Measurements from ENCODE around the gene GCNA.
"Not testable (repeated sequence)": the region's sequence is repeated elsewhere in the genome, so short reads cannot be mapped to it uniquely, and the experiment has no call there.

Gene GCNA

GRCh38 chrX:71559773-71560172 lies 18.5 kb upstream of the GCNA start:
- DNase-seq: not testable (repeated sequence)

GRCh38 chrX:71563921-71564320 lies 14.3 kb upstream of the GCNA start:
- DNase-seq: no peak

- DNase-seq: no peak
Observed at GRCh38 chrX:71565474-71566041, 12.7 kb upstream of the GCNA start.

- DNase-seq: peak in 2 of 3 experiments; percentile 0 to 8
Observed at GRCh38 chrX:71571390-71571789, 6.8 kb upstream of the GCNA start.

- no peak for DNase-seq
Observed at GRCh38 chrX:71573590-71573989, 4.6 kb upstream of the GCNA start.

GRCh38 chrX:71577682-71578081 lies 555 bp upstream of the GCNA start:
- no peak for DNase-seq

GRCh38 chrX:71579136-71579989 lies 1.1 kb downstream of the GCNA start:
- DNase-seq: no peak

GRCh38 chrX:71579990-71580380 lies 1.7 kb downstream of the GCNA start:
- DNase-seq: no peak

GRCh38 chrX:71581210-71581609 lies 3.0 kb downstream of the GCNA start:
- DNase-seq: no peak

GRCh38 chrX:71586929-71587328 lies 8.7 kb downstream of the GCNA start:
- no peak for DNase-seq

- not testable (repeated sequence) for DNase-seq
Observed at GRCh38 chrX:71593210-71593609, 15.0 kb downstream of the GCNA start.

- DNase-seq: no peak
Observed at GRCh38 chrX:71599965-71600364, 21.7 kb downstream of the GCNA start.

- no peak for DNase-seq
Observed at GRCh38 chrX:71603618-71604017, 25.4 kb downstream of the GCNA start.

- no peak for DNase-seq
Observed at GRCh38 chrX:71604141-71604540, 25.9 kb downstream of the GCNA start.

GRCh38 chrX:71604796-71605568 lies 26.7 kb downstream of the GCNA start:
- no peak for DNase-seq

- DNase-seq: no peak
Observed at GRCh38 chrX:71606536-71607216, 28.4 kb downstream of the GCNA start.

GRCh38 chrX:71607488-71607887 lies 29.3 kb downstream of the GCNA start:
- DNase-seq: no peak

GRCh38 chrX:71609095-71609750 lies 31.0 kb downstream of the GCNA start:
- DNase-seq: no peak

GRCh38 chrX:71611736-71612135 lies 33.5 kb downstream of the GCNA start:
- not testable (repeated sequence) for DNase-seq

GRCh38 chrX:71612256-71612655 lies 34.0 kb downstream of the GCNA start:
- peak in 1 of 3 experiments; percentile 29 for DNase-seq

GRCh38 chrX:71615056-71615455 lies 36.8 kb downstream of the GCNA start:
- no peak for DNase-seq

- no peak for DNase-seq
Observed at GRCh38 chrX:71615954-71616353, 37.7 kb downstream of the GCNA start.
